ENCODE results near the gene AFF3. TPM values are rescaled to one million over a fixed set of nuclear protein-coding genes. Genes with fewer than 3 reads are reported as not detected.

The AFF3 gene
- total and polyA plus RNA-seq, 8 donors = 1.4 to 78.8 (median 14.7) TPM

- no peak for DNase-seq
- H3K4me3 ChIP-seq = no peak overlapping the region
- peaks cover 0 to 40% (median 14%) of the 10 kb centered on the region in 4 donors for H3K36me3 ChIP-seq
- WGBS, 5 donors = 82 to 94% (median 87%) methylated on average over 3 of the region's 3 CpGs
- H3K27me3 ChIP-seq = no peaks in the 10 kb centered on the region
- intact Hi-C loops (cut with DNase I; ENCODE audit: low total_unique reads) = no loop called here
- H3K27ac ChIP-seq = no peak overlapping the region
- H3K9me3 ChIP-seq = no peaks in the 10 kb centered on the region
- TF ChIP-seq POLR2AphosphoS5 (IDR thresholded peaks at IDR 0.05) = no peak
- no peak for TF ChIP-seq EP300 (IDR thresholded peaks at IDR 0.05)
- H3K4me1 ChIP-seq = peaks cover 3 to 20% (median 5%) of the 10 kb centered on the region in 4 donors
Observed at GRCh38 chr2:100004348-100004884, 138.0 kb downstream of the AFF3 start.

- Histone ChIP-seq H3K27ac (no peak overlapping the region), H3K36me3 (peaks cover 0 to 33% (median 10%) of the 10 kb centered on the region in 4 donors), H3K4me3 (no peak overlapping the region), H3K4me1 (peaks cover 0 to 12% (median 6%) of the 10 kb centered on the region in 4 donors), H3K9me3 (no peaks in the 10 kb centered on the region), H3K27me3 (no peaks in the 10 kb centered on the region)
- TF ChIP-seq CTCF (IDR thresholded peaks at IDR 0.05) = no peak
- no peak for TF ChIP-seq POLR2AphosphoS5 (IDR thresholded peaks at IDR 0.05)
- TF ChIP-seq EP300 (IDR thresholded peaks at IDR 0.05) = no peak
- no peak for TF ChIP-seq POLR2A (IDR thresholded peaks at IDR 0.05)
- 76 to 91% (median 85%) methylated on average over 6 of the region's 6 CpGs for WGBS, 5 donors
- DNase-seq = no peak
- intact Hi-C loops (cut with DNase I; ENCODE audit: low total_unique reads) = no loop called here
Observed at GRCh38 chr2:100002059-100002458, 140.3 kb downstream of the AFF3 start.

GRCh38 chr2:100000915-100001707 is 141.3 kb downstream of the AFF3 start:
- no peak for DNase-seq
- no peak overlapping the region for H3K4me3 ChIP-seq
- WGBS, 5 donors = 84 to 89% (median 88%) methylated on average over 22 of the region's 22 CpGs
- H3K4me1 ChIP-seq = peaks cover 0 to 12% (median 6%) of the 10 kb centered on the region in 4 donors
- TF ChIP-seq POLR2A (IDR thresholded peaks at IDR 0.05) (no peak), POLR2AphosphoS5 (IDR thresholded peaks at IDR 0.05) (no peak), CTCF (IDR thresholded peaks at IDR 0.05) (no peak), EP300 (IDR thresholded peaks at IDR 0.05) (no peak)
- intact Hi-C loops (cut with DNase I; ENCODE audit: low total_unique reads) = no loop called here
- H3K27ac ChIP-seq = no peak overlapping the region
- H3K27me3 ChIP-seq = no peaks in the 10 kb centered on the region
- no peaks in the 10 kb centered on the region for H3K9me3 ChIP-seq
- H3K36me3 ChIP-seq = peaks cover 0 to 23% (median under 1%) of the 10 kb centered on the region in 4 donors

- Histone ChIP-seq H3K9me3 (no peaks in the 10 kb centered on the region), H3K27ac (no peak overlapping the region), H3K4me1 (peaks cover 0 to 12% (median 6%) of the 10 kb centered on the region in 4 donors), H3K36me3 (peaks cover 0 to 21% (median 0%) of the 10 kb centered on the region in 4 donors), H3K27me3 (no peaks in the 10 kb centered on the region), H3K4me3 (no peak overlapping the region)
- TF ChIP-seq POLR2AphosphoS5 (IDR thresholded peaks at IDR 0.05) = no peak
- no peak for TF ChIP-seq CTCF (IDR thresholded peaks at IDR 0.05)
- no peak for TF ChIP-seq POLR2A (IDR thresholded peaks at IDR 0.05)
- TF ChIP-seq EP300 (IDR thresholded peaks at IDR 0.05) = no peak
- intact Hi-C loops (cut with DNase I; ENCODE audit: low total_unique reads) = no loop called here
- WGBS, 5 donors = 55 to 80% (median 78%) methylated on average over 12 of the region's 12 CpGs
- DNase-seq = no peak
Observed at GRCh38 chr2:99998651-99999320, 143.6 kb downstream of the AFF3 start.

All from stomach (tissue), 9 donors.